Esophagus muscularis mucosa (tissue), 3 donors: ENCODE results near the gene BCL2L11.

Experiments used
- POLR2A ChIP-seq: fragments of 450-650 bp; IDR thresholded peaks from one replicate; pipeline ENCODE4 v1.6.1; 2017; ENCODE audit warnings: antibody characterized with exemption, moderate library complexity, mild to moderate bottlenecking, low read depth
- TF ChIP-seq, protein P1 (sequence below), 3 experiments: fragments of 200-600 bp in 2 of 3; fragments of 450-650 bp in 1 of 3; sonication (generic) in 2 of 3; IDR thresholded peaks; one replicate each; pipeline ENCODE4 v1.5.1; 2017 to 2019; ENCODE audit warnings: antibody characterized with exemption in 3 of 3, mild to moderate bottlenecking in 2 of 3, moderate library complexity in 1 of 3

DNA sequence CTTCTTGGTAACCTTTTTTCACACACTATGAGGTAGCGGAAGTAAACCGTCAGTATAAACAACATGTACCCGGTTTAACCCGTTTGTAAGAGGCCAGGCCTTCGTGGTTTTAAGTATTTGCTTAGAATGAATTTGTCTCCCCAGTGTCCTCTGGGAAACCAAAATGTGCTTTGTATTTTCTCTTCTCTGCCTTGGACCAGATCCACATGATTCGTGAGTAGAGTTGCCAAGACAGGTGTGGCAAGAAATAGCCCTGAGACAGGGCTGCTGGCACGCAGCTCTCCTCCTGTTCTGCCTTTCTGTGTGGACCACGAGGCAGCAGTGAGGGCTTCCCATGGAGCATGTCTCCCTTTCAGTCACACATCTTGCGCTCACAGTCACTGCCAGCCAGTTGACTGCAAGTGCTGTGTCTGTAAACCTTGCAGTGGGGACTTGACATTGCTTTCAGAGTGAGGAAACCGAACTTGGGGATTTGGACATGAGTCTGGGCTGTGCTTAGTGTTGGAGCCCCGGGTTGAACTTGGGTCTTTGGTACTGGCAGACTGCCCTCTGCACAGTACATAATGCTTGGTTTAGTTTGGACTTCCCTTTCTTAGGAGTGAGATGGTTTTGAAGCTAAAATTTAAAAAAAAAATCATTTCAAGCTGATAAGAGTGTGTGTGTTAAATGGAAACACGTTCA lies 19.1 kb downstream of the BCL2L11 start:
- TF ChIP-seq, protein P1, sequence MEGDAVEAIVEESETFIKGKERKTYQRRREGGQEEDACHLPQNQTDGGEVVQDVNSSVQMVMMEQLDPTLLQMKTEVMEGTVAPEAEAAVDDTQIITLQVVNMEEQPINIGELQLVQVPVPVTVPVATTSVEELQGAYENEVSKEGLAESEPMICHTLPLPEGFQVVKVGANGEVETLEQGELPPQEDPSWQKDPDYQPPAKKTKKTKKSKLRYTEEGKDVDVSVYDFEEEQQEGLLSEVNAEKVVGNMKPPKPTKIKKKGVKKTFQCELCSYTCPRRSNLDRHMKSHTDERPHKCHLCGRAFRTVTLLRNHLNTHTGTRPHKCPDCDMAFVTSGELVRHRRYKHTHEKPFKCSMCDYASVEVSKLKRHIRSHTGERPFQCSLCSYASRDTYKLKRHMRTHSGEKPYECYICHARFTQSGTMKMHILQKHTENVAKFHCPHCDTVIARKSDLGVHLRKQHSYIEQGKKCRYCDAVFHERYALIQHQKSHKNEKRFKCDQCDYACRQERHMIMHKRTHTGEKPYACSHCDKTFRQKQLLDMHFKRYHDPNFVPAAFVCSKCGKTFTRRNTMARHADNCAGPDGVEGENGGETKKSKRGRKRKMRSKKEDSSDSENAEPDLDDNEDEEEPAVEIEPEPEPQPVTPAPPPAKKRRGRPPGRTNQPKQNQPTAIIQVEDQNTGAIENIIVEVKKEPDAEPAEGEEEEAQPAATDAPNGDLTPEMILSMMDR (IDR thresholded peaks at IDR 0.05), result no peak
- no peak for TF ChIP-seq POLR2A
